Esophagus muscularis mucosa (tissue), 4 donors: ENCODE results near the gene LMNTD2. TPM values are rescaled to one million over a fixed set of nuclear protein-coding genes. Genes with fewer than 3 reads are reported as not detected.

Experiments used
- DNase-seq: peaks from one replicate; pipeline ENCODE4 v3.0.0-alpha.2; 2017; ENCODE audit errors: extremely low spot score
- H3K27ac ChIP-seq, 4 donors: fragments of 200-600 bp; sonication (generic); replicated peaks in 1 of 4; 1 replicate in 3 of 4; 2 replicates in 1 of 4; pipeline ENCODE4 v1.5.1; 2016 to 2019; ENCODE audit warnings: mild to moderate bottlenecking in 1 of 4
- H3K27me3 ChIP-seq, 4 donors: fragments of 200-600 bp; sonication (generic); one replicate each; pipeline versions ENCODE4 v1.5.1 to v1.6.0; 2016 to 2019
- H3K36me3 ChIP-seq, 4 donors: fragments of 200-600 bp; sonication (generic); one replicate each; pipeline ENCODE4 v1.5.1; 2016 to 2019
- H3K4me1 ChIP-seq, 4 donors: fragments of 200-600 bp; sonication (generic); one replicate each; pipeline ENCODE4 v1.5.1; 2016 to 2019
- H3K4me3 ChIP-seq, 4 donors: fragments of 200-600 bp; sonication (generic); 1 replicate in 2 of 4; 2 replicates in 2 of 4; pipeline ENCODE4 v1.5.1; 2016 to 2019; ENCODE audit warnings: mild to moderate bottlenecking in 4 of 4, moderate library complexity in 1 of 4
- H3K9me3 ChIP-seq, 4 donors: fragments of 200-600 bp; sonication (generic); 1 replicate in 3 of 4; 2 replicates in 1 of 4; pipeline ENCODE4 v1.5.1; 2016 to 2019
- EP300 ChIP-seq: sonication (generic); formaldehyde crosslinking; IDR thresholded peaks from one replicate; pipeline ENCODE4 v1.6.1; 2017; ENCODE audit warnings: antibody characterized with exemption
- POLR2A ChIP-seq: fragments of 450-650 bp; IDR thresholded peaks from one replicate; pipeline ENCODE4 v1.6.1; 2017; ENCODE audit warnings: antibody characterized with exemption, moderate library complexity, mild to moderate bottlenecking, low read depth
- POLR2AphosphoS5 ChIP-seq, 2 donors: sonication (generic); formaldehyde crosslinking; IDR thresholded peaks; one replicate each; pipeline ENCODE4 v1.6.1; 2017; ENCODE audit warnings: antibody characterized with exemption in 2 of 2
- WGBS: methylation state at CpG from one replicate; pipeline ENCODE4 v1.1.5; 2018; 5-methylcytosine and 5-hydroxymethylcytosine counted together
- intact Hi-C: fragments of 100-400 bp; cut with DNase I; formaldehyde crosslinking; loops from one replicate; pipeline ENCODE4 v1.15.1; 2023
- total RNA-seq, 4 donors: library from RNA; depleted of rRNA; stranded (reverse); fragments of >200 nt; gene quantifications; one replicate each; pipeline versions ENCODE4 v1.1.0 to v1.2.1, GENCODE V29; 2016
- TF ChIP-seq, protein P1 (sequence below), 3 experiments: fragments of 200-600 bp in 2 of 3; fragments of 450-650 bp in 1 of 3; sonication (generic) in 2 of 3; IDR thresholded peaks; one replicate each; pipeline ENCODE4 v1.5.1; 2017 to 2019; ENCODE audit warnings: antibody characterized with exemption in 3 of 3, mild to moderate bottlenecking in 2 of 3, moderate library complexity in 1 of 3

The LMNTD2 gene
- total RNA-seq, 4 donors from 2014 or later: 0.52 to 3.1 (median 1.7) TPM

DNA sequence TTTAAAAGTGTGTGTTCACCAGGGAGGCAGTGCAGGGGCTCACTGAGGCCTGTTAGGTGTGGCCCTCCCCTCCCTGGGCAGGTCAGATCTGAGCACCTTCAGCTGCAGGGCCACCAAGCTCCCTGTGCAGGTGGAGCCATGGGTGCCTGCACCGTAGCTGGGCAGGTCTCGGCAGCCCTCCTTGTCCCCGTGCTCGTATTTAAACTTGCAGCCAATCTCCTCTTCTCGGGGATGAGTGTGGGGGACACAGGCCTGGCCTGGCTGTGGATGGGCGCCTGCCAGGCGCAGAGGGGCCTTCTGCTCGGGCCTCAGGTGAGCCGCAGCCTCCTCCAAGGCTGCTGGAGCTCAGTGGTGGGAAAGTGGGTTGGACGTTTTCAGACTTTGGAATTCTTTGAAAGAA, 34.9 kb upstream of the LMNTD2 start:
- H3K4me1 ChIP-seq: no peaks in the 10 kb centered on the region
- no peaks in the 10 kb centered on the region for H3K27me3 ChIP-seq
- WGBS: 81% methylated on average over 10 of the region's 10 CpGs
- H3K36me3 ChIP-seq: peaks cover 79 to 100% (median 98%) of the 10 kb centered on the region in 4 donors
- H3K27ac ChIP-seq: no peak overlapping the region
- H3K4me3 ChIP-seq: no peak overlapping the region
- DNase-seq: no peak
- intact Hi-C loops: no loop called here
- H3K9me3 ChIP-seq: no peaks in the 10 kb centered on the region
- TF ChIP-seq EP300 (no peak), POLR2A (no peak), POLR2AphosphoS5 (IDR thresholded peaks at IDR 0.05) (no peak)
- TF ChIP-seq, protein P1, sequence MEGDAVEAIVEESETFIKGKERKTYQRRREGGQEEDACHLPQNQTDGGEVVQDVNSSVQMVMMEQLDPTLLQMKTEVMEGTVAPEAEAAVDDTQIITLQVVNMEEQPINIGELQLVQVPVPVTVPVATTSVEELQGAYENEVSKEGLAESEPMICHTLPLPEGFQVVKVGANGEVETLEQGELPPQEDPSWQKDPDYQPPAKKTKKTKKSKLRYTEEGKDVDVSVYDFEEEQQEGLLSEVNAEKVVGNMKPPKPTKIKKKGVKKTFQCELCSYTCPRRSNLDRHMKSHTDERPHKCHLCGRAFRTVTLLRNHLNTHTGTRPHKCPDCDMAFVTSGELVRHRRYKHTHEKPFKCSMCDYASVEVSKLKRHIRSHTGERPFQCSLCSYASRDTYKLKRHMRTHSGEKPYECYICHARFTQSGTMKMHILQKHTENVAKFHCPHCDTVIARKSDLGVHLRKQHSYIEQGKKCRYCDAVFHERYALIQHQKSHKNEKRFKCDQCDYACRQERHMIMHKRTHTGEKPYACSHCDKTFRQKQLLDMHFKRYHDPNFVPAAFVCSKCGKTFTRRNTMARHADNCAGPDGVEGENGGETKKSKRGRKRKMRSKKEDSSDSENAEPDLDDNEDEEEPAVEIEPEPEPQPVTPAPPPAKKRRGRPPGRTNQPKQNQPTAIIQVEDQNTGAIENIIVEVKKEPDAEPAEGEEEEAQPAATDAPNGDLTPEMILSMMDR (IDR thresholded peaks at IDR 0.05): no peak

DNA sequence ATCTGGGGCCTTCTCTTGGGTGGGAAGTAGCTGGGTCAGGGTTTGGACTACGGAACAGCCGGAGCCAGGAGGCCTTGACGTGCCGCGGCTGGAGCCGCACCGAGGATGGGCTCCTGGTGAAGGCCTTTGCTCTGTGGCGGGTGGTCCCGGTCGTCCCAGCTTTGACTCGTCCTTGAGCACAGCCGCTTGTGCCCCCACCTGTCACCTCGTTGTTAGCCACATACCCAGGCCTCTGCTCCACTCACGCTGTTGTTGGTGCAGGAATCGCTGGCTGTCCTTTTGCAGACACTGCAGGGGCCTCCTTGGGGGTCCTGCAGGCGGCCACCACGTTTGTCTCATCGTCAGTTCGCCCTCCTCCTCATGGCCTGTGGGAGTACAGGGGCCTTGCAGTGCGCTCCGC, 32.8 kb upstream of the LMNTD2 start:
- TF ChIP-seq POLR2A (no peak), POLR2AphosphoS5 (IDR thresholded peaks at IDR 0.05) (no peak), EP300 (no peak)
- TF ChIP-seq, protein P1 (IDR thresholded peaks at IDR 0.05): no peak
- Histone ChIP-seq H3K27me3 (no peaks in the 10 kb centered on the region), H3K9me3 (no peaks in the 10 kb centered on the region), H3K27ac (no peak overlapping the region), H3K36me3 (peaks cover 77 to 100% (median 99%) of the 10 kb centered on the region in 4 donors), H3K4me3 (no peak overlapping the region), H3K4me1 (no peaks in the 10 kb centered on the region)
- WGBS: 90% methylated on average over 21 of the region's 21 CpGs
- DNase-seq: no peak
- intact Hi-C loops: no loop called here

- Histone ChIP-seq H3K9me3 (no peaks in the 10 kb centered on the region), H3K36me3 (peaks cover 76 to 100% (median 99%) of the 10 kb centered on the region in 4 donors), H3K27me3 (no peaks in the 10 kb centered on the region), H3K4me1 (no peaks in the 10 kb centered on the region), H3K27ac (no peak overlapping the region), H3K4me3 (no peak overlapping the region)
- TF ChIP-seq POLR2AphosphoS5 (IDR thresholded peaks at IDR 0.05) (no peak), POLR2A (no peak), EP300 (no peak)
- TF ChIP-seq, protein P1 (IDR thresholded peaks at IDR 0.05): no peak
- WGBS: 85% methylated on average over 10 of the region's 10 CpGs
- no peak for DNase-seq
- intact Hi-C loops: no loop called here
Measured at GRCh38 chr11:592918-593317, 32.4 kb upstream of the LMNTD2 start.

DNA sequence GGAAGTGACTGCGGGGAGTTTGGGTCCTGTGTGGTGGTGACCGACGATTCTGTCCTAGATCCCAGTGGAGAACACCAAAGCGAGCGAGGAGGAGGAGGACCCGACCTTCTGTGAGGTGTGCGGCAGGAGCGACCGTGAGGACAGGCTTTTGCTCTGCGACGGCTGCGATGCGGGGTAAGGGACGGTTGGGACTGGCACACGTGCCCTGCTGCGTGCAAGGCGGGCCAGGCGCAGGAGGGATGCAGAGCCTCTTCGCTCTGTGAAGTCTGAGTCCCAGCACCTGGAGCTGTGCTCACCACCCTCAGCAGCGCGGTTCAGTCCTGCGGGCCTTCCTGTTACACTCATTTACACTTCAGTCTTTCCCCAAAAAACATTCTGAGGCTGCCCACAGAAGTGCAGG, 32.0 kb upstream of the LMNTD2 start:
- no peak for DNase-seq
- Histone ChIP-seq H3K9me3 (no peaks in the 10 kb centered on the region), H3K27ac (no peak overlapping the region), H3K36me3 (peaks cover 74 to 100% (median 99%) of the 10 kb centered on the region in 4 donors), H3K27me3 (no peaks in the 10 kb centered on the region), H3K4me3 (no peak overlapping the region), H3K4me1 (no peaks in the 10 kb centered on the region)
- no peak for TF ChIP-seq POLR2AphosphoS5 (IDR thresholded peaks at IDR 0.05)
- no peak for TF ChIP-seq EP300
- TF ChIP-seq POLR2A: no peak
- TF ChIP-seq, protein P1 (IDR thresholded peaks at IDR 0.05): no peak
- intact Hi-C loops: no loop called here
- WGBS: 94% methylated on average over 22 of the region's 22 CpGs

GRCh38 chr11:590997-591396, 30.5 kb upstream of the LMNTD2 start:
- WGBS: 86% methylated on average over 11 of the region's 11 CpGs
- peaks cover 69 to 100% (median 98%) of the 10 kb centered on the region in 4 donors for H3K36me3 ChIP-seq
- no peak for TF ChIP-seq EP300
- TF ChIP-seq POLR2AphosphoS5 (IDR thresholded peaks at IDR 0.05): no peak
- no peak for TF ChIP-seq POLR2A
- TF ChIP-seq, protein P1 (IDR thresholded peaks at IDR 0.05): no peak

More at GRCh38 chr11:590997-591396, 30.5 kb upstream of the LMNTD2 start:
- Histone ChIP-seq H3K27me3 (no peaks in the 10 kb centered on the region), H3K27ac (no peak overlapping the region), H3K4me3 (no peak overlapping the region), H3K9me3 (no peaks in the 10 kb centered on the region), H3K4me1 (no peaks in the 10 kb centered on the region)
- DNase-seq: no peak
- intact Hi-C loops: no loop called here
